HG03025 (cell line): ENCODE measurements around the gene TRUB1.

Source experiments
- ATAC-seq: cut with Tn5 transposase; IDR thresholded peaks from one replicate; pipeline ENCODE4 v1.9.1; 2021; ENCODE audit warnings: mild to moderate bottlenecking, moderate library complexity; ENCODE audit not compliant: unreplicated experiment, low FRiP score

The TRUB1 gene

GRCh38 chr10:114973997-114974396 lies 36.0 kb downstream of the TRUB1 start:
- ATAC-seq: no peak

GRCh38 chr10:114974625-114975024 lies 36.6 kb downstream of the TRUB1 start:
- no peak for ATAC-seq

GRCh38 chr10:114975091-114975490 lies 37.1 kb downstream of the TRUB1 start:
- no peak for ATAC-seq

GRCh38 chr10:114982989-114983388 lies 45.0 kb downstream of the TRUB1 start:
- ATAC-seq: no peak

GRCh38 chr10:114987995-114988394 lies 50.0 kb downstream of the TRUB1 start:
- ATAC-seq: no peak

- ATAC-seq: no peak
Observed at GRCh38 chr10:114990586-114990985, 52.6 kb downstream of the TRUB1 start.

- ATAC-seq: no peak
Observed at GRCh38 chr10:114990991-114991390, 53.0 kb downstream of the TRUB1 start.

GRCh38 chr10:114992189-114992775 lies 54.3 kb downstream of the TRUB1 start:
- no peak for ATAC-seq

GRCh38 chr10:114995468-114996247 lies 57.7 kb downstream of the TRUB1 start:
- no peak for ATAC-seq

- ATAC-seq: no peak
Observed at GRCh38 chr10:114996542-114996941, 58.5 kb downstream of the TRUB1 start.

GRCh38 chr10:114998993-114999392 lies 61.0 kb downstream of the TRUB1 start:
- no peak for ATAC-seq

- peak; percentile 70 for ATAC-seq
Observed at GRCh38 chr10:115001506-115002381, 63.7 kb downstream of the TRUB1 start.

GRCh38 chr10:115003396-115003795 lies 65.4 kb downstream of the TRUB1 start:
- no peak for ATAC-seq

GRCh38 chr10:115004236-115004862 lies 66.4 kb downstream of the TRUB1 start:
- no peak for ATAC-seq

- no peak for ATAC-seq
Observed at GRCh38 chr10:115005771-115006170, 67.8 kb downstream of the TRUB1 start.

GRCh38 chr10:115018185-115018931 lies 80.4 kb downstream of the TRUB1 start:
- no peak for ATAC-seq

- no peak for ATAC-seq
Observed at GRCh38 chr10:115020449-115020848, 82.5 kb downstream of the TRUB1 start.

GRCh38 chr10:115022733-115023132 lies 84.7 kb downstream of the TRUB1 start:
- peak; percentile 51 for ATAC-seq

GRCh38 chr10:115023715-115024114 lies 85.7 kb downstream of the TRUB1 start:
- no peak for ATAC-seq

- ATAC-seq: no peak
Observed at GRCh38 chr10:115024371-115024770, 86.4 kb downstream of the TRUB1 start.
